Mammary epithelial cell (primary cell): ENCODE measurements around the gene ZCCHC8.
"Not testable (repeated sequence)": the region's sequence is repeated elsewhere in the genome, so short reads cannot be mapped to it uniquely, and the experiment has no call there.

Experiments
- EZH2 ChIP-seq: IDR thresholded peaks from 2 replicates; pipeline ENCODE4 v1.6.1; 2012; ENCODE audit warnings: low read length, inconsistent platforms, borderline replicate concordance
- TF ChIP-seq, protein P1 (sequence below), 2 donors: IDR thresholded peaks in 1 of 2; conservative IDR thresholded peaks in 1 of 2; 2 replicates each; pipeline ENCODE4 v1.5.1; 2011 to 2012; ENCODE audit warnings: inconsistent platforms in 2 of 2, low read length in 2 of 2, mild to moderate bottlenecking in 2 of 2, control low read depth in 1 of 2, low read depth in 1 of 2; ENCODE audit not compliant: insufficient read depth in 1 of 2; ENCODE audit errors: extremely low read depth in 1 of 2

DNA sequence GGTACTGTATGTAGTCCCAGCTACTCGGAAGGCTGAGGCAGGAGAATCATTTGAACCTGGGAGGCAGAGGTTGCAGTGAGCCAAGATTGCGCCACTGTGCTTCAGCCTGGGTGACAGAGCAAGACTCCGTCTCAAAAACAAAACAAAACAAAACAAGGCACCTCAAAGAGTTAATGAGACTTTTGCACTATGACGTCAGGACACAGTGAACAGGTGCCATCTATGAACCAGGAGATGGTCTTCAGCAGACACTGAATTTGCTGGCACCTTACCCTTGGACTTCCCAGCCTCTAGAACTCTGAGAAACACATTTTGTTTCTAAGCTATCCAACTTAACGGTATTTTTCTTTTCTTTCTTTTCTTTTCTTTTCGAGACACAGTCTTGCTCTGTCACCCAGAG, 54.3 kb downstream of the ZCCHC8 start:
- TF ChIP-seq, protein P1, sequence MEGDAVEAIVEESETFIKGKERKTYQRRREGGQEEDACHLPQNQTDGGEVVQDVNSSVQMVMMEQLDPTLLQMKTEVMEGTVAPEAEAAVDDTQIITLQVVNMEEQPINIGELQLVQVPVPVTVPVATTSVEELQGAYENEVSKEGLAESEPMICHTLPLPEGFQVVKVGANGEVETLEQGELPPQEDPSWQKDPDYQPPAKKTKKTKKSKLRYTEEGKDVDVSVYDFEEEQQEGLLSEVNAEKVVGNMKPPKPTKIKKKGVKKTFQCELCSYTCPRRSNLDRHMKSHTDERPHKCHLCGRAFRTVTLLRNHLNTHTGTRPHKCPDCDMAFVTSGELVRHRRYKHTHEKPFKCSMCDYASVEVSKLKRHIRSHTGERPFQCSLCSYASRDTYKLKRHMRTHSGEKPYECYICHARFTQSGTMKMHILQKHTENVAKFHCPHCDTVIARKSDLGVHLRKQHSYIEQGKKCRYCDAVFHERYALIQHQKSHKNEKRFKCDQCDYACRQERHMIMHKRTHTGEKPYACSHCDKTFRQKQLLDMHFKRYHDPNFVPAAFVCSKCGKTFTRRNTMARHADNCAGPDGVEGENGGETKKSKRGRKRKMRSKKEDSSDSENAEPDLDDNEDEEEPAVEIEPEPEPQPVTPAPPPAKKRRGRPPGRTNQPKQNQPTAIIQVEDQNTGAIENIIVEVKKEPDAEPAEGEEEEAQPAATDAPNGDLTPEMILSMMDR (conservative IDR thresholded peaks at IDR 0.05 in 1 of 2, IDR thresholded peaks at IDR 0.05 in 1 of 2; ENCODE audit: extremely low read depth in 1 of 2, insufficient read depth in 1 of 2, low read depth in 1 of 2, low read length in 2 of 2), result not testable (repeated sequence)
- TF ChIP-seq EZH2, result not testable (repeated sequence)
